ENCODE data around the gene COL5A1.
A peak's percentile ranks its signal among the peaks of the same experiment; 100 is the strongest.
"Not testable (repeated sequence)": the region's sequence is repeated elsewhere in the genome, so short reads cannot be mapped to it uniquely, and the experiment has no call there.

COL5A1 gene

DNA sequence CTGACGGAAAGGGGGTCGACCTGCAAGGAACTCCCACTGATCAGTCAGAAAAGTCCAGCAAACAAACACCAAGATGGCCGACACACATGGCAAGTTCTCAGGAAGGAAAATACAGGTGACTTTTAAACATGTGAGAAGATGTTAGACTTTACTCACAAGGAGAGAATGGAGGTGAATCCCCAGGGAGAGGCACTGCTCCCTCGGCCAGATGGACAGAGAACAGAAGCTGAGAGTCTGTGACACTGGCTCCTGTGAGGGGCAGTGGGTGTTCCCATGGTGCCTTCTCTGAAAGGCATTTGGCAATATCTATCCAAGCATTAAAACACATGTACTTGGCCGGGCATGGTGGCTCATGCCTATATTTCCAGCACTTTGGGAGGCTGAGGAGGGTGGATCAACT is 22.8 kb downstream of the COL5A1 start:
- Histone ChIP-seq H3K36me3 (ENCODE audit: control insufficient read depth in 1 of 2, insufficient read depth in 2 of 2, low read depth in 1 of 2, low read length in 2 of 2) (peaks cover 9 to 30% of the 10 kb centered on the region in 2 experiments), H4K91ac (ENCODE audit: low read length) (no peak overlapping the region), H3K79me1 (replicated peaks; ENCODE audit: low read length, poor library complexity, severe bottlenecking) (peaks cover 45% of the 10 kb centered on the region), H3K18ac (ENCODE audit: low read depth in 1 of 2, low read length in 2 of 2) (peak overlapping the region in 1 of 2 experiments; percentile 2), H2BK5ac (ENCODE audit: low read depth, low read length, poor library complexity, severe bottlenecking) (no peak overlapping the region), H2BK120ac (ENCODE audit: low read depth, low read length) (no peak overlapping the region), H3K4me3 (ENCODE audit: insufficient read depth in 1 of 2, low read depth in 1 of 2, low read length in 2 of 2) (no peak overlapping the region), H2BK15ac (ENCODE audit: low read depth, poor library complexity, severe bottlenecking) (no peak overlapping the region), H2BK12ac (ENCODE audit: low read length in 2 of 2) (no peak overlapping the region), H3K9ac (ENCODE audit: low read length) (no peak overlapping the region), H3K27me3 (ENCODE audit: control insufficient read depth in 1 of 2, insufficient read depth in 1 of 2, low read length in 2 of 2) (no peaks in the 10 kb centered on the region), H3K9me3 (ENCODE audit: control insufficient read depth, low read length) (no peaks in the 10 kb centered on the region), H3K23ac (ENCODE audit: low read length in 2 of 2) (no peak overlapping the region), H2AK5ac (ENCODE audit: low read length, severe bottlenecking) (no peak overlapping the region), H2AFZ (ENCODE audit: low read depth, low read length) (no peak overlapping the region), H3K14ac (ENCODE audit: low read length in 2 of 2) (no peak overlapping the region), H3K27ac (ENCODE audit: low read length, poor library complexity, severe bottlenecking) (no peak overlapping the region), H3K4me2 (ENCODE audit: low read length, poor library complexity, severe bottlenecking) (no peak overlapping the region), H4K8ac (ENCODE audit: low read length) (no peak overlapping the region), H3K4ac (ENCODE audit: low read depth in 1 of 2, low read length in 2 of 2) (no peak overlapping the region), H3K4me1 (ENCODE audit: control insufficient read depth, insufficient read depth, low read depth, low read length) (peaks cover 38% of the 10 kb centered on the region)
- 93% methylated on average over 4 of the region's 5 CpGs for WGBS
- no peak for DNase-seq

DNA sequence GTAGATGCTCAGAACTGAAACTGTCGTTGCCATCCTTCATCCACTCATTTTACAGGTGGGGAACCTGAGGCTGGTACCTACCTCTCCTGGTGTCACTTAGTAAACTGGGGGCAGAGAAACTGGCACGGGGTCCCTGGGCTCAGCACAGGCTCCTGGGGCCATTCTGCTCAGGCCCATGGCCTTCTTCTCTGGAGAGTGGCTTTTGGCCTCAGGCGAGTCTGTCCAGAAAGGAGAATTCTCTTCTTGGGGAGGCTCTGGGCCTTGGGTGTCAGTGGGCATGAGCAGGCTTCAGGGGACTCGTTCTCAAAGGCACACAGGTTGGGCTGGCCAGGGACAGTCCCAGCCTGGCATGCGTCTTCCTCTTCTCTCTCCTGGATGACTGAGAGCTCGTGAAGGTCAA is 24.6 kb downstream of the COL5A1 start:
- Histone ChIP-seq H3K4ac (ENCODE audit: low read depth in 1 of 2, low read length in 2 of 2) (no peak overlapping the region), H3K23ac (ENCODE audit: low read length in 2 of 2) (no peak overlapping the region), H2AK5ac (ENCODE audit: low read length, severe bottlenecking) (peak overlapping the region; percentile 24), H3K27me3 (ENCODE audit: control insufficient read depth in 1 of 2, insufficient read depth in 1 of 2, low read length in 2 of 2) (no peaks in the 10 kb centered on the region), H3K18ac (ENCODE audit: low read depth in 1 of 2, low read length in 2 of 2) (no peak overlapping the region), H3K79me1 (replicated peaks; ENCODE audit: low read length, poor library complexity, severe bottlenecking) (peaks cover 30% of the 10 kb centered on the region), H3K27ac (ENCODE audit: low read length, poor library complexity, severe bottlenecking) (no peak overlapping the region), H4K8ac (ENCODE audit: low read length) (no peak overlapping the region), H3K4me2 (ENCODE audit: low read length, poor library complexity, severe bottlenecking) (no peak overlapping the region), H3K9ac (ENCODE audit: low read length) (no peak overlapping the region), H2BK12ac (ENCODE audit: low read length in 2 of 2) (no peak overlapping the region), H3K4me1 (ENCODE audit: control insufficient read depth, insufficient read depth, low read depth, low read length) (peaks cover 46% of the 10 kb centered on the region), H2AFZ (ENCODE audit: low read depth, low read length) (no peak overlapping the region), H3K36me3 (ENCODE audit: control insufficient read depth in 1 of 2, insufficient read depth in 2 of 2, low read depth in 1 of 2, low read length in 2 of 2) (peaks cover 9 to 20% of the 10 kb centered on the region in 2 experiments), H4K91ac (ENCODE audit: low read length) (no peak overlapping the region), H2BK15ac (ENCODE audit: low read depth, poor library complexity, severe bottlenecking) (no peak overlapping the region), H3K9me3 (ENCODE audit: control insufficient read depth, low read length) (no peaks in the 10 kb centered on the region), H2BK120ac (ENCODE audit: low read depth, low read length) (peak overlapping the region; percentile 11), H2BK5ac (ENCODE audit: low read depth, low read length, poor library complexity, severe bottlenecking) (no peak overlapping the region), H3K4me3 (ENCODE audit: insufficient read depth in 1 of 2, low read depth in 1 of 2, low read length in 2 of 2) (no peak overlapping the region), H3K14ac (ENCODE audit: low read length in 2 of 2) (no peak overlapping the region)
- no peak for DNase-seq
- 82% methylated on average over 6 of the region's 6 CpGs for WGBS

DNA sequence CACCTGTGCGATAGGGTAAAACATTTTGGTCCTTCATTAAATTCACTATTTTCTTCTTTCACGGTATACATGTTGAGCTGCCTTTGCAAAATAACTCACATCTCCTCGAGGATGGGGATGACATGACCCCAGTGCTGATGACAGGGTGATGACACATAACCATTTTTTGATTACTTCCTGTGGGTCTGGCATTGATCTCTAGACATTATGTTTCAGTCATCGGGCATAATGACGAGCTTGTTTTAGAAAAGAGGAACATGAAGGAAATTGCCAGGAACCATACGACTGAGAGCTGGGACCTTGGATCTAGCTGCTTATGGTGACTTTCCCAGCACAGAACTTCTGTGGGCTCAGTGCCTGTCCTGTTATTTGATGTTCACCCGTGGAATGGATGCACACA is 25.2 kb downstream of the COL5A1 start:
- peaks cover 43% of the 10 kb centered on the region for H3K4me1 ChIP-seq (ENCODE audit: control insufficient read depth, insufficient read depth, low read depth, low read length)
- H2BK12ac ChIP-seq (ENCODE audit: low read length in 2 of 2): no peak overlapping the region
- no peak overlapping the region for H3K23ac ChIP-seq (ENCODE audit: low read length in 2 of 2)
- H3K18ac ChIP-seq (ENCODE audit: low read depth in 1 of 2, low read length in 2 of 2): no peak overlapping the region
- no peak overlapping the region for H2BK5ac ChIP-seq (ENCODE audit: low read depth, low read length, poor library complexity, severe bottlenecking)
- WGBS: 38% methylated on average over 6 of the region's 7 CpGs
- H3K9me3 ChIP-seq (ENCODE audit: control insufficient read depth, low read length): no peaks in the 10 kb centered on the region
- H3K4ac ChIP-seq (ENCODE audit: low read depth in 1 of 2, low read length in 2 of 2): no peak overlapping the region
- H3K4me3 ChIP-seq (ENCODE audit: insufficient read depth in 1 of 2, low read depth in 1 of 2, low read length in 2 of 2): no peak overlapping the region
- H3K9ac ChIP-seq (ENCODE audit: low read length): peak overlapping the region; percentile 27
- DNase-seq: peak; percentile 72
- no peak overlapping the region for H3K27ac ChIP-seq (ENCODE audit: low read length, poor library complexity, severe bottlenecking)
- no peak overlapping the region for H2BK120ac ChIP-seq (ENCODE audit: low read depth, low read length)
- no peaks in the 10 kb centered on the region for H3K27me3 ChIP-seq (ENCODE audit: control insufficient read depth in 1 of 2, insufficient read depth in 1 of 2, low read length in 2 of 2)
- H4K91ac ChIP-seq (ENCODE audit: low read length): no peak overlapping the region
- no peak overlapping the region for H2AFZ ChIP-seq (ENCODE audit: low read depth, low read length)
- H4K8ac ChIP-seq (ENCODE audit: low read length): no peak overlapping the region
- no peak overlapping the region for H3K4me2 ChIP-seq (ENCODE audit: low read length, poor library complexity, severe bottlenecking)
- peaks cover 9 to 17% of the 10 kb centered on the region in 2 experiments for H3K36me3 ChIP-seq (ENCODE audit: control insufficient read depth in 1 of 2, insufficient read depth in 2 of 2, low read depth in 1 of 2, low read length in 2 of 2)
- H3K79me1 ChIP-seq (replicated peaks; ENCODE audit: low read length, poor library complexity, severe bottlenecking): peaks cover 30% of the 10 kb centered on the region
- H3K14ac ChIP-seq (ENCODE audit: low read length in 2 of 2): no peak overlapping the region
- no peak overlapping the region for H2BK15ac ChIP-seq (ENCODE audit: low read depth, poor library complexity, severe bottlenecking)
- H2AK5ac ChIP-seq (ENCODE audit: low read length, severe bottlenecking): no peak overlapping the region

DNA sequence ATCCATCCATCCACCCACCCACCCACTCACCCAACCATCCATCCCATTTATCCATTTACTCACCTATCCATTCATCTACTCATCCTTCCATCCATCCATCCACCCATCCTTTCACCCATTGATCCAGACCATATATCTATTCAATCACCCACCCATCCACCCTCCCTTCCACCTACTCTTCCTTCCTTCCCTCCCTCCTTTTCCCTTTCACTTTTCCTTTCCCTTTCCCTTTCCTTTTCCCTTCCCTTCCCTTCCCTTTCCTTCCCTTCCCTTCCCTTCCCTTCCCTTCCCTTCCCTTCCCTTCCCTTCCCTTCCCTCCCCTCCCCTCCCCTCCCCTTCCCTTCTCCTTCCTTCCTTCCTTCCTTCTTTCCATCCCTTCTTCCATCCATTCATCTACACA is 27.4 kb downstream of the COL5A1 start:
- not testable (repeated sequence) for H2AK5ac ChIP-seq (ENCODE audit: low read length, severe bottlenecking); DNase-seq; H3K9me3 ChIP-seq (ENCODE audit: control insufficient read depth, low read length); H4K8ac ChIP-seq (ENCODE audit: low read length); H2AFZ ChIP-seq (ENCODE audit: low read depth, low read length); H3K27me3 ChIP-seq (ENCODE audit: control insufficient read depth in 1 of 2, insufficient read depth in 1 of 2, low read length in 2 of 2); H3K9ac ChIP-seq (ENCODE audit: low read length); H2BK15ac ChIP-seq (ENCODE audit: low read depth, poor library complexity, severe bottlenecking); H3K4me2 ChIP-seq (ENCODE audit: low read length, poor library complexity, severe bottlenecking); H2BK12ac ChIP-seq (ENCODE audit: low read length in 2 of 2); H2BK5ac ChIP-seq (ENCODE audit: low read depth, low read length, poor library complexity, severe bottlenecking); H3K4ac ChIP-seq (ENCODE audit: low read depth in 1 of 2, low read length in 2 of 2); H3K27ac ChIP-seq (ENCODE audit: low read length, poor library complexity, severe bottlenecking); H3K23ac ChIP-seq (ENCODE audit: low read length in 2 of 2); H3K18ac ChIP-seq (ENCODE audit: low read depth in 1 of 2, low read length in 2 of 2); H3K4me3 ChIP-seq (ENCODE audit: insufficient read depth in 1 of 2, low read depth in 1 of 2, low read length in 2 of 2); H4K91ac ChIP-seq (ENCODE audit: low read length); H2BK120ac ChIP-seq (ENCODE audit: low read depth, low read length); H3K14ac ChIP-seq (ENCODE audit: low read length in 2 of 2)
- Histone ChIP-seq H3K36me3 (ENCODE audit: control insufficient read depth in 1 of 2, insufficient read depth in 2 of 2, low read depth in 1 of 2, low read length in 2 of 2) (peaks cover 11 to 17% of the 10 kb centered on the region in 2 experiments), H3K79me1 (replicated peaks; ENCODE audit: low read length, poor library complexity, severe bottlenecking) (peaks cover 27% of the 10 kb centered on the region), H3K4me1 (ENCODE audit: control insufficient read depth, insufficient read depth, low read depth, low read length) (peaks cover 27% of the 10 kb centered on the region)

All from mesenchymal stem cell (in vitro differentiated cells and primary cell).